HepG2 (cell line): ENCODE measurements around the gene DCN. TPM values are rescaled to one million over a fixed set of nuclear protein-coding genes. Genes with fewer than 3 reads are reported as not detected.

Experiments used
- ATAC-seq: fragments of 200-7000 bp; cut with Tn5 transposase; 3 replicates; pipeline ENCODE4 v1.9.1; 2020; ENCODE audit warnings: mild to moderate bottlenecking, moderate library complexity
- BruUV-seq: library from RNA; stranded (reverse); fragments of 400-500 nt; replicated peaks from 2 replicates; lab custom pipeline; 2021; lab: Mats Ljungman, UMichigan
- CTCF ChIA-PET: fragments of 300-600 bp; formaldehyde crosslinking; extraction: SDS; loops from one replicate; lab custom pipeline; 2021; ENCODE audit warnings: low total read pairs, inconsistent platforms, low intra/inter-chr PET ratio; lab: Yijun Ruan, JAX
- POLR2A ChIA-PET: fragments of 350-600 bp; sonication (Branson Sonifier 250); formaldehyde crosslinking; loops from one replicate; lab custom pipeline; 2020; ENCODE audit warnings: antibody characterized with exemption, inconsistent platforms; lab: Yijun Ruan, JAX
- DNase-seq: peaks from one replicate; pipeline ENCODE4 v3.0.0-alpha.2; 2015; ENCODE audit warnings: low spot score
- FAIRE-seq: peaks from 3 replicates; lab custom pipeline; 2011; peaks lifted over from hg19 to GRCh38; lab: Jason Lieb, UNC
- H2AFZ ChIP-seq: one replicate; pipeline ENCODE4 v1.6.1; 2011; ENCODE audit warnings: low read length, inconsistent platforms
- H3K27ac ChIP-seq: fragments of 300-600 bp; 3 replicates; pipeline ENCODE4 v1.8.0; 2011; ENCODE audit warnings: mixed run types, mild to moderate bottlenecking, mixed read lengths, low read length, inconsistent platforms; ENCODE audit not compliant: insufficient read depth; ENCODE audit errors: extremely low read length
- H3K27me3 ChIP-seq, 2 experiments: fragments of 200-600 bp in 1 of 2; 2 replicates in 1 of 2; 3 replicates in 1 of 2; pipeline versions ENCODE4 v1.6.0 to v1.8.0; 2011; ENCODE audit warnings: low read length in 2 of 2, mild to moderate bottlenecking in 2 of 2, moderate library complexity in 2 of 2, inconsistent platforms in 1 of 2; ENCODE audit not compliant: insufficient read depth in 2 of 2, control insufficient read depth in 1 of 2
- H3K36me3 ChIP-seq, 2 experiments: fragments of 200-600 bp in 1 of 2; replicated peaks in 1 of 2; 2 replicates in 1 of 2; 3 replicates in 1 of 2; pipeline versions ENCODE4 v1.5.1 to v1.8.0; 2011; ENCODE audit warnings: low read length in 2 of 2, inconsistent platforms in 1 of 2; ENCODE audit not compliant: insufficient read depth in 2 of 2, control insufficient read depth in 1 of 2
- H3K4me1 ChIP-seq: 2 replicates; pipeline ENCODE4 v1.5.1; 2012; ENCODE audit warnings: low read length, inconsistent platforms; ENCODE audit not compliant: insufficient read depth
- H3K4me2 ChIP-seq: 2 replicates; pipeline ENCODE4 v1.6.0; 2011; ENCODE audit warnings: low read depth, low read length, inconsistent platforms
- H3K4me3 ChIP-seq, 3 experiments: fragments of 200-600 bp in 1 of 3; sonication (generic), shearing (Covaris generic) in 1 of 3; replicated peaks in 1 of 3; 2 replicates each; pipeline ENCODE4 v1.5.1; 2011 to 2016; ENCODE audit warnings: low read length in 3 of 3, inconsistent platforms in 2 of 3, low read depth in 2 of 3, mild to moderate bottlenecking in 2 of 3, control low read depth in 1 of 3, mixed read lengths in 1 of 3; ENCODE audit not compliant: insufficient read depth in 1 of 3
- H3K79me2 ChIP-seq: one replicate; pipeline ENCODE4 v1.6.1; 2011; ENCODE audit warnings: low read length, inconsistent platforms; ENCODE audit not compliant: insufficient read depth
- H3K9ac ChIP-seq: 2 replicates; pipeline ENCODE4 v1.6.0; 2011; ENCODE audit warnings: mild to moderate bottlenecking, low read depth, low read length, inconsistent platforms; ENCODE audit not compliant: insufficient read depth
- H3K9me3 ChIP-seq: 2 replicates; pipeline ENCODE4 v1.5.1; 2012; ENCODE audit warnings: mild to moderate bottlenecking, low read length
- H4K20me1 ChIP-seq: 2 replicates; pipeline ENCODE4 v1.6.0; 2011; ENCODE audit warnings: inconsistent platforms, mild to moderate bottlenecking, low read length, moderate library complexity; ENCODE audit not compliant: insufficient read depth
- EEA1 ChIP-seq: sonication (generic); formaldehyde crosslinking; IDR thresholded peaks from 2 replicates; pipeline ENCODE4 v1.5.1; 2020; ENCODE audit warnings: mild to moderate bottlenecking, missing genetic modification reagents, borderline replicate concordance
- EZH2 ChIP-seq: conservative IDR thresholded peaks from 2 replicates; pipeline ENCODE4 v1.6.1; 2012; ENCODE audit warnings: mild to moderate bottlenecking, low read depth, low read length, moderate library complexity
- GABPB1 ChIP-seq: IDR thresholded peaks from 2 replicates; pipeline ENCODE4 v1.6.1; 2016; ENCODE audit warnings: mild to moderate bottlenecking, missing genetic modification reagents, moderate library complexity, missing compliant biosample characterization
- GATAD1 ChIP-seq: IDR thresholded peaks from 2 replicates; pipeline ENCODE4 v1.6.1; 2016; ENCODE audit warnings: missing genetic modification reagents, missing compliant biosample characterization
- HOXA9 ChIP-seq: sonication (generic); formaldehyde crosslinking; IDR thresholded peaks from 2 replicates; pipeline ENCODE4 v1.8.1; 2022; ENCODE audit warnings: missing genetic modification reagents, mild to moderate bottlenecking, moderate library complexity, borderline replicate concordance
- MEIS2 ChIP-seq: sonication (generic); formaldehyde crosslinking; IDR thresholded peaks from 2 replicates; pipeline ENCODE4 v1.9.0; 2021; ENCODE audit warnings: mild to moderate bottlenecking, missing genetic modification reagents
- MYPOP ChIP-seq: sonication (generic); formaldehyde crosslinking; IDR thresholded peaks from 2 replicates; pipeline ENCODE4 v1.8.1; 2023; ENCODE audit warnings: mild to moderate bottlenecking, moderate library complexity, missing genetic modification reagents
- SIN3A ChIP-seq: IDR thresholded peaks from 2 replicates; pipeline ENCODE4 v1.6.1; 2011; ENCODE audit warnings: low read depth, mild to moderate bottlenecking, control low read depth, low read length, borderline replicate concordance
- SOX5 ChIP-seq: IDR thresholded peaks from 2 replicates; pipeline ENCODE4 v1.6.1; 2016; ENCODE audit warnings: borderline replicate concordance
- TMF1 ChIP-seq: sonication (generic); formaldehyde crosslinking; IDR thresholded peaks from 2 replicates; pipeline ENCODE4 v1.8.1; 2022; ENCODE audit warnings: low read depth, missing genetic modification reagents
- TSC22D2 ChIP-seq: sonication (generic); formaldehyde crosslinking; IDR thresholded peaks from 2 replicates; pipeline ENCODE4 v1.5.1; 2020; ENCODE audit warnings: missing genetic modification reagents, mild to moderate bottlenecking, borderline replicate concordance
- ZFP36L2 ChIP-seq: sonication (generic); formaldehyde crosslinking; IDR thresholded peaks from 2 replicates; pipeline ENCODE4 v1.4.0; 2020; ENCODE audit warnings: missing genetic modification reagents
- ZNF136 ChIP-seq: sonication (generic); formaldehyde crosslinking; IDR thresholded peaks from 2 replicates; pipeline ENCODE4 v1.8.1; 2022; ENCODE audit warnings: low read depth, mild to moderate bottlenecking, moderate library complexity, missing genetic modification reagents
- ZNF260 ChIP-seq: sonication (generic); formaldehyde crosslinking; IDR thresholded peaks from 2 replicates; pipeline ENCODE4 v1.4.0; 2020; ENCODE audit warnings: missing genetic modification reagents, low read depth, mild to moderate bottlenecking, borderline replicate concordance
- ZNF333 ChIP-seq: sonication (generic); formaldehyde crosslinking; IDR thresholded peaks from 2 replicates; pipeline ENCODE4 v1.4.0; 2020; ENCODE audit warnings: mild to moderate bottlenecking, missing genetic modification reagents, borderline replicate concordance
- ZNF547 ChIP-seq: sonication (generic); formaldehyde crosslinking; IDR thresholded peaks from 2 replicates; pipeline ENCODE4 v1.5.1; 2020; ENCODE audit warnings: mild to moderate bottlenecking, missing genetic modification reagents
- ZNF569 ChIP-seq: sonication (generic); formaldehyde crosslinking; IDR thresholded peaks from 2 replicates; pipeline ENCODE4 v1.5.0; 2020; ENCODE audit warnings: mild to moderate bottlenecking, missing genetic modification reagents, moderate library complexity, borderline replicate concordance
- ZNF773 ChIP-seq: sonication (generic); formaldehyde crosslinking; IDR thresholded peaks from 2 replicates; pipeline ENCODE4 v1.4.0; 2020; ENCODE audit warnings: missing genetic modification reagents, borderline replicate concordance
- WGBS: methylation state at CpG from one replicate; pipeline ENCODE4 v1.1.6; 2017; ENCODE audit warnings: low lambda C conversion rate; 5-methylcytosine and 5-hydroxymethylcytosine counted together
- in situ Hi-C: cut with HindIII; loops from 2 replicates; pipeline ENCODE4 v1.10.0; 2017; ENCODE audit warnings: low pct_unique_long_range_greater_than_20kb; ENCODE audit not compliant: extremely low pct_ligation_motif_present
- intact Hi-C: fragments of 100-400 bp; cut with micrococcal nuclease; formaldehyde crosslinking; loops from one replicate; pipeline ENCODE4 v1.10.0; 2022; ENCODE audit not compliant: unreplicated experiment
- polyA plus RNA-seq, 8 experiments: library from polyadenylated mRNA; depleted of rRNA in 3 of 8; stranded (reverse) in 7 of 8; unstranded in 1 of 8; fragments of >200 nt; fragmentation: Illumina TruSeq in 4 of 8; extraction: Trizol in 4 of 8; gene quantifications; 2 replicates each; pipeline versions ENCODE4 v1.2.1 to v1.2.3, GENCODE V29; 2011 to 2016; ENCODE audit warnings: low read depth in 4 of 8, missing spikeins in 1 of 8, mixed read lengths in 1 of 8; ENCODE audit not compliant: insufficient read depth in 1 of 8
- total RNA-seq, 5 experiments: library from RNA; depleted of rRNA; stranded (reverse); fragments of >200 nt; fragmentation: Illumina TruSeq; extraction: Trizol; gene quantifications; 2 replicates each; pipeline ENCODE4 v1.2.3, GENCODE V29; 2016; ENCODE audit warnings: low read depth in 1 of 5
- TF ChIP-seq, protein P1 (sequence below): sonication (generic); formaldehyde crosslinking; conservative IDR thresholded peaks from 2 replicates; pipeline ENCODE4 v1.4.0; 2020; ENCODE audit warnings: missing genetic modification reagents
- TF ChIP-seq, protein P2 (sequence below): sonication (generic); formaldehyde crosslinking; IDR thresholded peaks from 2 replicates; pipeline ENCODE4 v1.5.0; 2020; ENCODE audit warnings: missing genetic modification reagents

The DCN gene
- total and polyA plus RNA-seq, 2 of the 13 experiments (the other 11 are each of a cell fraction or from before 2014, with no cell fraction given): not detected

- H2AFZ ChIP-seq: no peak overlapping the region
- POLR2A ChIA-PET: no interaction called here
- WGBS: 0% methylated on average over 2 of the region's 2 CpGs
These were observed 28.0 kb upstream of the DCN start for GRCh38 chr12:91210618-91211017.

More at GRCh38 chr12:91210618-91211017, 28.0 kb upstream of the DCN start:
- no TSS peak for BruUV-seq
- CTCF ChIA-PET: no interaction called here
- H3K9me3 ChIP-seq: peaks cover 12% of the 10 kb centered on the region; the same call in 1 of the 2 replicates
- no peak for DNase-seq
- H3K27me3 ChIP-seq: no peaks in the 10 kb centered on the region; a peak in 1 of 5 replicates
- H3K79me2 ChIP-seq: no peaks in the 10 kb centered on the region
- no peak overlapping the region for H3K4me2 ChIP-seq
- no peaks in the 10 kb centered on the region for H4K20me1 ChIP-seq
- no peak for ATAC-seq
- in situ Hi-C loops: no loop called here
- no peak overlapping the region for H3K27ac ChIP-seq
- H3K9ac ChIP-seq: no peak overlapping the region
- no peaks in the 10 kb centered on the region for H3K36me3 ChIP-seq
- FAIRE-seq: no peak
- TF ChIP-seq TMF1 (CRISPR knock-in tag) (no peak), SOX5 (no peak), MYPOP (CRISPR knock-in tag) (no peak), ZNF773 (CRISPR knock-in tag) (no peak), ZNF547 (CRISPR knock-in tag) (no peak), SIN3A (no peak), GABPB1 (no peak), MEIS2 (no peak), EEA1 (CRISPR knock-in tag) (no peak), GATAD1 (CRISPR knock-in tag) (no peak), HOXA9 (CRISPR knock-in tag) (no peak), ZFP36L2 (CRISPR knock-in tag) (no peak), TSC22D2 (no peak), EZH2 (no peak), ZNF333 (CRISPR knock-in tag) (no peak), ZNF136 (CRISPR knock-in tag) (no peak), ZNF260 (CRISPR knock-in tag) (no peak), ZNF569 (CRISPR knock-in tag) (no peak)
- TF ChIP-seq, protein P1, sequence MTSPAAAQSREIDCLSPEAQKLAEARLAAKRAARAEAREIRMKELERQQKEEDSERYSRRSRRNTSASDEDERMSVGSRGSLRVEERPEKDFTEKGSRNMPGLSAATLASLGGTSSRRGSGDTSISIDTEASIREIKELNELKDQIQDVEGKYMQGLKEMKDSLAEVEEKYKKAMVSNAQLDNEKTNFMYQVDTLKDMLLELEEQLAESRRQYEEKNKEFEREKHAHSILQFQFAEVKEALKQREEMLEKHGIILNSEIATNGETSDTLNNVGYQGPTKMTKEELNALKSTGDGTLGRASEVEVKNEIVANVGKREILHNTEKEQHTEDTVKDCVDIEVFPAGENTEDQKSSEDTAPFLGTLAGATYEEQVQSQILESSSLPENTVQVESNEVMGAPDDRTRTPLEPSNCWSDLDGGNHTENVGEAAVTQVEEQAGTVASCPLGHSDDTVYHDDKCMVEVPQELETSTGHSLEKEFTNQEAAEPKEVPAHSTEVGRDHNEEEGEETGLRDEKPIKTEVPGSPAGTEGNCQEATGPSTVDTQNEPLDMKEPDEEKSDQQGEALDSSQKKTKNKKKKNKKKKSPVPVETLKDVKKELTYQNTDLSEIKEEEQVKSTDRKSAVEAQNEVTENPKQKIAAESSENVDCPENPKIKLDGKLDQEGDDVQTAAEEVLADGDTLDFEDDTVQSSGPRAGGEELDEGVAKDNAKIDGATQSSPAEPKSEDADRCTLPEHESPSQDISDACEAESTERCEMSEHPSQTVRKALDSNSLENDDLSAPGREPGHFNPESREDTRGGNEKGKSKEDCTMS: no peak
- TF ChIP-seq, protein P2, sequence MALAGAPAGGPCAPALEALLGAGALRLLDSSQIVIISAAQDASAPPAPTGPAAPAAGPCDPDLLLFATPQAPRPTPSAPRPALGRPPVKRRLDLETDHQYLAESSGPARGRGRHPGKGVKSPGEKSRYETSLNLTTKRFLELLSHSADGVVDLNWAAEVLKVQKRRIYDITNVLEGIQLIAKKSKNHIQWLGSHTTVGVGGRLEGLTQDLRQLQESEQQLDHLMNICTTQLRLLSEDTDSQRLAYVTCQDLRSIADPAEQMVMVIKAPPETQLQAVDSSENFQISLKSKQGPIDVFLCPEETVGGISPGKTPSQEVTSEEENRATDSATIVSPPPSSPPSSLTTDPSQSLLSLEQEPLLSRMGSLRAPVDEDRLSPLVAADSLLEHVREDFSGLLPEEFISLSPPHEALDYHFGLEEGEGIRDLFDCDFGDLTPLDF (CRISPR knock-in tag): no peak
- TF ChIP-seq, all 625 proteins: peak for 0
- intact Hi-C loops: no loop called here
- Histone ChIP-seq H3K4me3 (no peak overlapping the region), H3K4me1 (no peaks in the 10 kb centered on the region)
